ENCODE results near the gene GSTT4.
"Not testable (repeated sequence)": the region's sequence is repeated elsewhere in the genome, so short reads cannot be mapped to it uniquely, and the experiment has no call there.

DNA sequence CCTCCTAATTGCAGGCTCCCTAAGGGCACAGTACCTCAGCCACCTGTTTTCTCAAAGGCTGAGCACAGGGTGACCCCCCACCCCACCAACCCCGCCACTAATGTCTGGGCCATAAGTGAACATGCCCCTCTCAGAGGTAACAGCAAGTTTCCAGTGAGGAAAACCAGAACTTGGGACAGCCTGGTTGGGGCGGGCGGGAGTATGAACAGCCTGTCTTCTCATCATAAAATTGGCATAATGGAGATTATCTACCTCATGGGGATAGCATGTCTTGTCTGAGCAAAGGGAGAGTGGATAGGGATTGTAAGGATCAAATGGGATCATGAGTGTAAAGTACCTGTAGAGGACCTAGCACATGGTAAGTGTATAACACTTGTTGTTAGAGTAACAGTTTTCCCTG is 33.3 kb downstream of the GSTT4 start:
- not testable (repeated sequence) for TF ChIP-seq POLR2A (IDR thresholded peaks at IDR 0.05; ENCODE audit: low read length); GATA3 (IDR thresholded peaks at IDR 0.05; ENCODE audit: borderline replicate concordance); CBX2 (IDR thresholded peaks at IDR 0.05; ENCODE audit: borderline replicate concordance, low read depth); MYC (IDR thresholded peaks at IDR 0.05; ENCODE audit: borderline replicate concordance, low read length); CHD4 (IDR thresholded peaks at IDR 0.05; ENCODE audit: borderline replicate concordance); EP300 (IDR thresholded peaks at IDR 0.05); SREBF2 (IDR thresholded peaks at IDR 0.05); CEBPB (IDR thresholded peaks at IDR 0.05)
- TF ChIP-seq, protein P1, sequence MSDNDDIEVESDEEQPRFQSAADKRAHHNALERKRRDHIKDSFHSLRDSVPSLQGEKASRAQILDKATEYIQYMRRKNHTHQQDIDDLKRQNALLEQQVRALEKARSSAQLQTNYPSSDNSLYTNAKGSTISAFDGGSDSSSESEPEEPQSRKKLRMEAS (IDR thresholded peaks at IDR 0.05): not testable (repeated sequence)
- TF ChIP-seq, protein P2, sequence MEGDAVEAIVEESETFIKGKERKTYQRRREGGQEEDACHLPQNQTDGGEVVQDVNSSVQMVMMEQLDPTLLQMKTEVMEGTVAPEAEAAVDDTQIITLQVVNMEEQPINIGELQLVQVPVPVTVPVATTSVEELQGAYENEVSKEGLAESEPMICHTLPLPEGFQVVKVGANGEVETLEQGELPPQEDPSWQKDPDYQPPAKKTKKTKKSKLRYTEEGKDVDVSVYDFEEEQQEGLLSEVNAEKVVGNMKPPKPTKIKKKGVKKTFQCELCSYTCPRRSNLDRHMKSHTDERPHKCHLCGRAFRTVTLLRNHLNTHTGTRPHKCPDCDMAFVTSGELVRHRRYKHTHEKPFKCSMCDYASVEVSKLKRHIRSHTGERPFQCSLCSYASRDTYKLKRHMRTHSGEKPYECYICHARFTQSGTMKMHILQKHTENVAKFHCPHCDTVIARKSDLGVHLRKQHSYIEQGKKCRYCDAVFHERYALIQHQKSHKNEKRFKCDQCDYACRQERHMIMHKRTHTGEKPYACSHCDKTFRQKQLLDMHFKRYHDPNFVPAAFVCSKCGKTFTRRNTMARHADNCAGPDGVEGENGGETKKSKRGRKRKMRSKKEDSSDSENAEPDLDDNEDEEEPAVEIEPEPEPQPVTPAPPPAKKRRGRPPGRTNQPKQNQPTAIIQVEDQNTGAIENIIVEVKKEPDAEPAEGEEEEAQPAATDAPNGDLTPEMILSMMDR (IDR thresholded peaks at IDR 0.05): not testable (repeated sequence)
- TF ChIP-seq, protein P3, sequence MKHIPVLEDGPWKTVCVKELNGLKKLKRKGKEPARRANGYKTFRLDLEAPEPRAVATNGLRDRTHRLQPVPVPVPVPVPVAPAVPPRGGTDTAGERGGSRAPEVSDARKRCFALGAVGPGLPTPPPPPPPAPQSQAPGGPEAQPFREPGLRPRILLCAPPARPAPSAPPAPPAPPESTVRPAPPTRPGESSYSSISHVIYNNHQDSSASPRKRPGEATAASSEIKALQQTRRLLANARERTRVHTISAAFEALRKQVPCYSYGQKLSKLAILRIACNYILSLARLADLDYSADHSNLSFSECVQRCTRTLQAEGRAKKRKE (CRISPR knock-in tag; IDR thresholded peaks at IDR 0.05; ENCODE audit: low read depth): not testable (repeated sequence)
- TF ChIP-seq, protein P4, sequence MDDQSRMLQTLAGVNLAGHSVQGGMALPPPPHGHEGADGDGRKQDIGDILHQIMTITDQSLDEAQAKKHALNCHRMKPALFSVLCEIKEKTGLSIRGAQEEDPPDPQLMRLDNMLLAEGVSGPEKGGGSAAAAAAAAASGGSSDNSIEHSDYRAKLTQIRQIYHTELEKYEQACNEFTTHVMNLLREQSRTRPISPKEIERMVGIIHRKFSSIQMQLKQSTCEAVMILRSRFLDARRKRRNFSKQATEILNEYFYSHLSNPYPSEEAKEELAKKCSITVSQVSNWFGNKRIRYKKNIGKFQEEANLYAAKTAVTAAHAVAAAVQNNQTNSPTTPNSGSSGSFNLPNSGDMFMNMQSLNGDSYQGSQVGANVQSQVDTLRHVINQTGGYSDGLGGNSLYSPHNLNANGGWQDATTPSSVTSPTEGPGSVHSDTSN (IDR thresholded peaks at IDR 0.05): not testable (repeated sequence)

All from A549 (cell line).